Vagina (tissue), 2 donors: ENCODE measurements around the gene SLX4IP.

ENCODE experiments used
- POLR2A ChIP-seq, 2 donors: fragments of 450-650 bp; IDR thresholded peaks; one replicate each; pipeline ENCODE4 v1.6.1; 2017; ENCODE audit warnings: antibody characterized with exemption in 2 of 2, mild to moderate bottlenecking in 2 of 2, moderate library complexity in 2 of 2
- POLR2AphosphoS5 ChIP-seq, 2 donors: sonication (generic); formaldehyde crosslinking; IDR thresholded peaks; one replicate each; pipeline ENCODE4 v1.9.0; 2017; ENCODE audit warnings: antibody characterized with exemption in 2 of 2, mild to moderate bottlenecking in 2 of 2, low read depth in 1 of 2; ENCODE audit not compliant: insufficient read depth in 1 of 2
- TF ChIP-seq, protein P1 (sequence below), 3 experiments: fragments of 450-650 bp in 2 of 3; fragments of 200-600 bp in 1 of 3; sonication (generic) in 1 of 3; IDR thresholded peaks; one replicate each; pipeline ENCODE4 v1.5.1; 2017 to 2019; ENCODE audit warnings: antibody characterized with exemption in 3 of 3, mild to moderate bottlenecking in 2 of 3, moderate library complexity in 2 of 3

DNA sequence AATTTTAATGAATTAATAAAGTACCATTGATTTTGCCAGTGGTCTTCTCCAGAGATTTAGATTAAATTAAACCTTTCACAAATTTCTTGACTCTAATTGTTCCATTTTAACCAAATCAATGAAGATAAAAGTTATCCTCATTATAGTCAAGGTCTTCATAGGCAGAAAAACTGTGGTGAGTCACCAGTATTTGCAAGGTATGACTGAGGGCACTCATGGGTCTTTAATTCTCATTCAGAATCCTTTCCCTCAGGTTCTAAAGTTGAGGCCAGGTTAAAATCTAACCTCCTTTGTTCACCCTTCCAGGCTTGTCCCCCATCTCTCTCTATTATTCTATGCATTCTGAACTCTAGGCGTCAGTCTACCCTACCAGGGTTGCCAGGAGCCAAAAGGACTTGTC lies 144.8 kb downstream of the SLX4IP start:
- TF ChIP-seq POLR2A (IDR thresholded peaks at IDR 0.05): no peak
- TF ChIP-seq, protein P1, sequence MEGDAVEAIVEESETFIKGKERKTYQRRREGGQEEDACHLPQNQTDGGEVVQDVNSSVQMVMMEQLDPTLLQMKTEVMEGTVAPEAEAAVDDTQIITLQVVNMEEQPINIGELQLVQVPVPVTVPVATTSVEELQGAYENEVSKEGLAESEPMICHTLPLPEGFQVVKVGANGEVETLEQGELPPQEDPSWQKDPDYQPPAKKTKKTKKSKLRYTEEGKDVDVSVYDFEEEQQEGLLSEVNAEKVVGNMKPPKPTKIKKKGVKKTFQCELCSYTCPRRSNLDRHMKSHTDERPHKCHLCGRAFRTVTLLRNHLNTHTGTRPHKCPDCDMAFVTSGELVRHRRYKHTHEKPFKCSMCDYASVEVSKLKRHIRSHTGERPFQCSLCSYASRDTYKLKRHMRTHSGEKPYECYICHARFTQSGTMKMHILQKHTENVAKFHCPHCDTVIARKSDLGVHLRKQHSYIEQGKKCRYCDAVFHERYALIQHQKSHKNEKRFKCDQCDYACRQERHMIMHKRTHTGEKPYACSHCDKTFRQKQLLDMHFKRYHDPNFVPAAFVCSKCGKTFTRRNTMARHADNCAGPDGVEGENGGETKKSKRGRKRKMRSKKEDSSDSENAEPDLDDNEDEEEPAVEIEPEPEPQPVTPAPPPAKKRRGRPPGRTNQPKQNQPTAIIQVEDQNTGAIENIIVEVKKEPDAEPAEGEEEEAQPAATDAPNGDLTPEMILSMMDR (IDR thresholded peaks at IDR 0.05): no peak
- no peak for TF ChIP-seq POLR2AphosphoS5 (IDR thresholded peaks at IDR 0.05; ENCODE audit: insufficient read depth in 1 of 2, low read depth in 1 of 2)
